ENCODE measurements around the gene PACRG.

The PACRG gene

DNA sequence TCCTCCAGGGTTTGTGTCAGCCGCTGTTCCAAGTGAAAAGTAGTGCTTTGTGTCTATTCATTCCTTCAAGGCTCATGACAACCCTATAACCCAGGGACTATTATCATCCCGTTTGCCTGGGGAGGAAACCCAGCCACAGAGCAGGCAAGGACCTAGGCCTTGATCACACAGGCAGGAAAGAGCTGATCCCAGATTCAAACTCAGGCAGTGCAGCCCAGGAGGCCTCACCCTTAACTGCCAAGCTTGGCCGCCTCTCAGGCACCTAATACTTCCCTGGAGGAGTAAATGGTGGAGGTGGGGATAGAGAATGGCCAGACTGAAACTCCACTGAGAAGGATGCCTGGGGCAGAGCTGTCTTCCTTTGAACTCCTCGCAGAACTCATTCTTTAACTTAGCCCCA, 471.6 kb downstream of the PACRG start:
- peak; percentile 86 for DNase-seq (ENCODE audit: low read depth, low spot score)

DNA sequence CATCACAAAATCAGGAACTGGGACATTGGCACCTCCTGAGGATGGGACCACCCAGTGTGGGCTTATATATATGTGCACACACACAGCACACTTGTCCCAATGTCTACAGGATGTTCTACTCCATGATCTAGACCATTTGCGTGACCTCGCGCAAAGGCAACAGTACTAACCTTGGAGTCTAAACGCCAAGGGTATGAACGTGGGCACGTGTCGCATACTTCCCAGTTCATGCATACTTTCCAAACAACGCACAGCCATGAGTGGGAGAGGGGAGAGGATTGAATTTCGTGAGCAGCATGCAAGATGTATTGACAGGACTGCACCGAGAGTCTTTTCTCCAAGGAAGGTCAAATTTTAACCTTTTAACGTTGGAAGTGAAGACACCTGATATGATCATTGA, 472.5 kb downstream of the PACRG start:
- no peak for DNase-seq (ENCODE audit: low read depth, low spot score)

DNA sequence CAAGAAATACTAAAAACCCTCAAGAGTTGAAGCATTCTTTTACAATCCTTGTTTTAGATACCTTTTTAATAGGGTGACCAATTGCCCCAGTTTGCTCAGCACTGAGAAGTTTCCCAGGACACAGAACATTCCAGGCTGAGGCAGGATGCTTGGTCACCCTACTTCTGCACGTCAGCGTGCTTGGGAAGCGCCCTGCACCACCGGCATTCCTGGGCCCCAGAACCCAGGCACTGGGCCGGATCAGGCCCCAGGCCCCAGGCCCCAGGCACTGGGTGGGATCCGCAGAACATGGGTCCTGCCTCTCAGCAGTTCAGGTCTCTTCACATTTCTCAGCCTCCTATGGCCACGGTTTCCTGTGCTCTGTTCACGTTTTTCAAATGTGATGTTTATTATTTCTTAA, 472.9 kb downstream of the PACRG start:
- DNase-seq (ENCODE audit: low read depth, low spot score) = peak; percentile 48

DNA sequence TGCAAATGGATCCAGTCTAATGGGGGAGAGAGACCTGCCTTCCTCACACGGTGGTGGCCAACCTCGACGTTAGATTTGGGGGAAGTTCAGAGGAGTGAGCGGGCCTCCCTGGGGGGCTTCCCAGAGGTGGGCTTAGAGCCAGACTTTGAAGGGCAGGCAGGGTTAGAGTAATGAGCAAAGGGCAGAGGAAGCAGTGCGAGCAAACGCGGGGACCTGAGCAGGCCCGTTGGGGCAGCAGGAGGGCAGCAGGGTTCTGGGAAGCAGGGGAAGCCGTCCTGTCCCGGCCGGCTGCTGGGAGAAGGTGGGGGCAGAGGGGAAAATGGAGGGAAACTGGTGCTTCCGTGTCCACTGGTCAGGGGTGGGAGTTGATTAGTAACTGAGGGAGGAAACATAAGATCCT, 474.1 kb downstream of the PACRG start:
- no peak for DNase-seq (ENCODE audit: low read depth, low spot score)

DNA sequence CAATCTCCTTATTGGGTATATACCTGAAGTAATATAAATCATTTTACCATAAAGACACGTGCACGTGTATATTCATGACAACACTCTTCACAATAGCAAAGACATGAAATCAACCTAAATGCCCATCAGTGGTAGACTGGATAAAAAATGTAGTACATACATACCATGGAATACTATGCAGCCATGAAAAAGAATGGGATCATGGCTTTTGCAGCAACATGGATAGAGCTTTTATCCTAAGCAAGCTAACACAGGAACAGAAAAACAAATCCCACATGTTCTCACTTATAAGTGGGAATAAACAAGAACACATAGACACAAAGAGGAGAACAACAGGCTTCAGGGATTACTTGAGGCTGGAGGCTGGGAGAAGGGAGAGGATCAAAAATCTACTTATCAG, 478.4 kb downstream of the PACRG start:
- DNase-seq (ENCODE audit: low read depth, low spot score) = no peak

DNA sequence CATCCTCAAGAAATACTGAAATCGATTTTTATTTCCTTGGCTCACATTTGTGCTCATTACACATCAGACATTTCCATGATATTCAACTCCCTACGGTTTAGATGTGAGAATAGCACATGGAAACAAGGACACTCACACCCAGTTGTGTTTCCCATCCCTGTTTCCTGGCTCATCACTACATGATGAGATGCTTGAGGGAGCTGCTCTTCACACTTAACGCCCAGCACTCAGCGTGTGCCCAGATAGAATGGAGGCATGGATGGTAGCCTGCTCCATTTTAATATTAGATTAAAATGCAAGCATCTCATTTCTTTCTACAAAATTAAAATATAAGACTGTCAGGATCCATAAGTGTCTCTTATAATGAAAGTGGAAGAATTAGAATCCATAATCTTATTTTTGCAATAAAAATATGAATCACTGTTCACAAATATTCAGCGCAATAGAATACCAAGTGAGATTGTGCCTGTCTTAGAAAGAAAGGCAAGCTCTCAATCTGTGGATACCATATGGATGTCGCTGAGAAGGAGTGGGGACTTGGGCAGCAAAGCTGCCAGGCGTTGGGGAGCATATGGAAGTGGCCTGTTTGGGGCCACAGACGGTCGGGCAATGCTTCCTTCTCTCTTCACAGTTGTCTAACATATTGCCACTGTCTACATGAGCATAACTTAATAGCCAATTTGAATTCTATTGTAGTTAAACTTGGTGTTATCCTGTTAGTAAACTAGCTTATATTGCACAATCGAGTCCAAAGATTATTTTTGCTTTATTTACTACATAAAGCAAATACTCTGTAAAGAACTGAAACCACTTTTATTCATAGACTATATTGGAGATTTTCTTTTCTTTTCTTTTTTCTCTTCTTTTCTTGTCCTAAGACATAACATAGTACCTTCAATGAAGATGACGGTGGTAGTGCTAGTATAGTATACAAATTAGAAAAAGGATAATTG, 479.9 kb downstream of the PACRG start:
- no peak for DNase-seq (ENCODE audit: low read depth, low spot score)

DNA sequence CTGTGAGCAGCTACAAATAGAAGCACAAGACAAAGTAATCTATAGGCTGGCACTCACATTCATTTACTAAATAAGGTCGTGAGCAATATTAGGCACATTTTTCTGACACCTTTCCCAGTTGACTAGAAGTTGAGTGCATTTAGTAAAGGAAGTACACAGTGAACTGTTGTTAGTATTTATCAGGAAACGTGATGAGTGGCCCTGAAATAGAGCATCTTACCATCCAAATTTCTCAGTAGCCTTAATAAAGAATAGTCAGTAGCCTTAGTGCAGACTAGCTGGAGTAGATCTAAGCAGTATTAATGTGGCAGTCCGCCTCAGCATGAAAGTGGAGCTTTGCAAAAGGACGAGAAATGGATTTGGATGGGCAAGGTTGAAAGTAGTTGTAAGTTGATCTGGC, 481.2 kb downstream of the PACRG start:
- DNase-seq (ENCODE audit: low read depth, low spot score) = no peak

DNA sequence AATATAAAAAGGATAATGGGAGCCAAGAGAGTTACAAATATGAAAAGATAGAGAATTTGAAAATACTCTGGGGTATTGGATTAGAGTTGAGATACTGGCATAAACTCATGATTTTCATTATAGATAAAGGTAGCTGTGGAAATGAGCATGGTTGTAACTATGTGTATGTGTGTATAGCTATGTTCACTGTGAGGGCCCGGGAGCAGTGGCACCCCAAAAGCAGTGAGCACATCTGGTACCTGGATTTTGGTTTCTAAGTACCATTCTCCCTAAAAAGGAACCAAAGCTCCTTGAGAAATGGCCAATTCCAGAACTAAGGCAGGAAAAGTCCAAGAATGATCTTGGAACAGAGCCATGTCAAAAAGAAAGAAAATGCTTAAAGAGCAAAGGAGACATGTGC, 484.3 kb downstream of the PACRG start:
- no peak for DNase-seq (ENCODE audit: low read depth, low spot score)

DNA sequence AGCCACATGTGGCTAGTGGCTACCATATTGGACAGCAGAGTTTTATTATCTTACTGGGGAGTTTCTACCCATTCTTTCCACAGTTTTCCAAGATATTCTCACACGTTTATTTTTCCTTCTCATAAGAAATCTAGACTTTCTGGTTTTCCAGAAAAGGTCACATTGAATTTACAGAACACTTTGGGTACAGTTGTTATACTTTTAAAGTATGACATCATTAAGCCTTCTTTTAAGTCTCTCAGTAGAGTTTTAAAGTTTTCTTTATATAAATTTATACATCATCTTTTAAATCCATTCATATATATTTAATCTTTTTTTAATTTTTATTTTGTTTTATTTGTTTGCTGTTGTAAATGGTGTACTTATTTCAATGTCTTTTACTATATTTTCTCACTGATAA, 486.5 kb downstream of the PACRG start:
- DNase-seq (ENCODE audit: low read depth, low spot score) = no peak

DNA sequence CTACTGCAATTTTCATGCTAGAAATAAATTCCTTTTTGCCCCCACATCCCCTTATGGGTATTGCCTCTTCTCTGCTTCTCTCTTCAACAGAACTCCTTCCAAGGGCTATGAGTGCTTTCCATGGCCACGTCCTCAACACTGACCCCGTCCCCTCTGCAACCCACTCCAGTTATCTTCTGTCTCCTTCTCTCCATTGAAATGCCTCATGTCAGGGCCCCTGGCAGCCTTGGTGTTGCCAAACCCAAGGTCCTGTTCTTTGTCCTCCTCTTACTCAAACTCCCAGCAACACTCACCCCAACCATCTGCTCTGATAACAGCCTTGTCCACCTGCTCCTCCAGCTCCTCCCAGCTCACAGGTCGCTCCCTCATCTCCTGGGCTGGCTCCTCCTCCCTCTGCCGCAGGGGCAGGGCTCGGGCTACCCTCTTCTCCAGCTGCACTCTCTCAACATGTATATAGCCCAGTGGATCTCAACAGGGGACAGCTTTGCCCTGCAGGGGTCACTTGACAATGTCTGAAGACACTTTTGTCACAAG, 490.7 kb downstream of the PACRG start:
- DNase-seq (ENCODE audit: low read depth, low spot score) = no peak

DNA sequence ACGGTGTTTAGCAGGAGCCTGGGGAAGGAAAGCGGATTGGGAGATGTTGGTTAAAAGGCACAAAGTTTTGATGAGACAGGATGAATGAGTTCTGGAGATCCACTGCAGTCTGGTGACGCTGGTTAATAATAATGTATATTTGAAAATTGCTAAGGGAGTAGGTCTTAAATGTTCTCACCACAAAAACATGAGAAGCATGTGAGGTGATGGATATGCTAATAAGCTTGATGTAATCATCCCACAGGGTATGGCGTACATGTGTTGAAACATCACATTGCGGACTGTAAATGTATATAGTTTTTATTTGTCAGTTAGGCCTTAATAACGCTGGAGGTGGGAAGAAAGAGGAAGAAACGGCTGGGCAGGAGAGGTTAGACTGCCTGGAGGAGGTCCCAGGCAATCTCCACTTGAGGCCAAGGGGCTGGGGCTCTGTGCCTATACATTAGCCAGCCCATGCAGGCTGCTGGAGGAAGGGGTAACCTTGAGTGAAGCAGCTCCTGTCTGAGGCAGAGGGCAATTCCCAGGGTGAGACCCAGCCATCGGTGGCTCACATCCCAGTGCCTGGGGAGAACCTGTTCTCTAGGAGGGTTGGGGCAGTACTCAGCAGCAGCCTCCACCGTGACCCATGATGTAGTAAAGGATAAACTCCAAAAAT, 498.5 kb downstream of the PACRG start:
- DNase-seq (ENCODE audit: low read depth, low spot score) = no peak

DNA sequence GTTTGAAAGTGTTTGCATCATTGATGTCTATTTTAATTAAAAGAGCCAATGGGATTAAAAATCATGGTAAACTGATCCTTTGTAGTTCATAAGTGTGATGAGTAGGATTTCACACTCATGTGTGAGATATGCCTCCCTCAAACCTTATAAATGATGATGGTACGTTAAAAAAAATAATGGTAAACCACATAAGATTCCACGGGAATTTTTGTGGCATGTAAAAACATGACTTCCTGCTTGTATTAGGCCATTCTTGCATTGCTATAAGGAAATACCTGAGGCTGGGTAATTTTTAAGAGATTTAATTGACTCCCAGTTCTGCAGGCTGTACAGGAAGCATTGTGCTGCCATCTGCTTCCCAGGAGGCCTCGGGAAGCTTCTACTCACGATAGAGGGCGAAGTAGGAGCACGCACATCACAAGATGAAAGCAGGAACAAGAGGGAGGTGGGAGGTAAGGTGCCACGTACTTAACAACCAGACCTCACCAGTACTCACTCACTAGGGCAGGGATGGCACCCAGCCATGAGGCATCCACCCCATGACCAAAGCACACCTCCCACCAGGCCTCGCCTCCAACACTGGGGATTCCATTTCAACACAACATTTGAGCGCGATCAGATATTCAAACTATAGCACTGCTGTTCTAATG, 499.2 kb downstream of the PACRG start:
- no peak for DNase-seq (ENCODE audit: low read depth, low spot score)

DNA sequence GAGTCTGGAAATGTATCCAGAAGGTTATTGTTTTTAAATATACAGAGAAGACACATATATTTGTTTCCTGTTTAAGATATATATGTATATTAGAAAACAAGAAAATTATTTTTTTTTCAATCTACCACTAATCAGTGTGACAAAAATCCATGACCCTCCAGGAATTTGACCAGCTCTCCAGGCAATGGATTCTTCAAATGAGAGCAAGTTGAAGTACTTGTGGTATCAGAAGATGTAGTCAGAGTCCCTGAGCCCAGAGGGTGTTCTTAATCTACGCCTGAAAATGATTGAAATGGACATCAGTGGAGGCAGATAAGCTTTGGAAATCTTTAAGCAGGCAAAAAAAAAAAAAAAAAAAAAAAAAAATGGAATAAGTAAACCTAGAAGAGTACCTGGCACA, 500.3 kb downstream of the PACRG start:
- DNase-seq (ENCODE audit: low read depth, low spot score) = no peak

DNA sequence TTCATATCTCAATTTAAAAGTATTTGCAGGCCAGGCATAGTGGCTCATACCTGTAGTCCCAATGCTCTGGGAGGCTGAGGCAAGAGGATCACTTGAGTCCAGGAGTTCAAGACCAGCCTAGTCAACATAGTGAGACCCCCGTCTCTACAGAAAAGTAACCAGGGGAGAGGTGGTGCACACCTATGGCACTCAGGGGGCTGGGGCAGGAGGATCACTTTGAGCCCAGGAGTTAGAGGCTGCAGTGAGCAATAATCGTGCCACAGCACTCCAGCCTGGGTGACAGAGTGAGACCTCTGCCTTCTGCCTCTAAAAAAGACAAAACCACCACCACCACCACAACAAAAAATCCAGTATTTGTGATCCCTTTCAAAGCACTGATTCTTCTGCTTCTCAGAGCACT, 501.3 kb downstream of the PACRG start:
- no peak for DNase-seq (ENCODE audit: low read depth, low spot score)

DNA sequence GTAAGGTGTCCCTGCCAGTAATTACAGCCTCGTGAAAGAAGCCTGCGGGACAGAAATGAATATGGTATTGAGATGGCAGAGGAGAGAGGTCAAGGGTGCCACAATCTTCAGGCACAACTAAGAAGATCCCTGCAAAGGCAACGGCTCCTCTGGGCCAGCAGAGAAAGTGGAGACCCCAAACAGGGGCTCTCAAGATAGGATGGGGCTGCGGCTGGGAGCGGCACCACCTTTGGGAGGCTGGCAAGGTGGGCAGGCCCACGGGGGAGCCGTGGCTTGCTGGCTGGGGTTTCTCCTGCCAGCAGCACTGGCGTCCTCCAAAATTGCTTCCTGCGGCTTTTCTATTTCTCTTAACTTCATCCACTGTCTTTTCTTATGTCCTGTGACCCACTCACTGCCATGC, 503.1 kb downstream of the PACRG start:
- DNase-seq (ENCODE audit: low read depth, low spot score) = no peak

DNA sequence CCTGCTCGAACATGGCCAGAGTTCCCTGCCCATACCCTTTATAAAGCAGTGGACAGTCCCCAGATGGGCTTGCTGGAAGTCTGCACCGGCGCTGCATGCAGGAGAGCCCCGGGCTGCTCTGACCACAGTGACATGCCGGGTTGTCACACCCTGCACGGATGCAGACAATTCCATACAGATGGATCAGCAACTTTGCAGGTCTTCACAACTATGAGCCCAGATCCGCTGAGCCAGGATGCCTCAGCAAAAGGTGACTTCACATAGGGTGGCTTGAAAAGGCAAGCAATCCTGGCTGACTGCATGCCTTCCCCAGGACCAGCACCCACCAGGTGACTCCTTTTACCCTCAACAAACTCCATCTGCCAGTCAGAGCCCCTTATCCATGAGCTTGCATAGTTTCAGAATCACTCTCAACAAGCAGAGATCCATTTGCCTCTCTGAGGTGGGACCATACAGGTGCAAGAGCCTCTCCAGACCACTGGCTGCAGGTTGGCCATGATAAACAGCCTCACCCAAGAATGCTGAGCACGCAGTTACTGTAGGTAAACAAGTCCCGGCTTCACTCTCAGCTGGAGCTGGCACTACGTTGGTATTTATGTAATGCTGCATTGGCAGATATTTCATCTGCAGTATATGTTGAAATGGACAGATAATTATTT, 503.7 kb downstream of the PACRG start:
- no peak for DNase-seq (ENCODE audit: low read depth, low spot score)

DNA sequence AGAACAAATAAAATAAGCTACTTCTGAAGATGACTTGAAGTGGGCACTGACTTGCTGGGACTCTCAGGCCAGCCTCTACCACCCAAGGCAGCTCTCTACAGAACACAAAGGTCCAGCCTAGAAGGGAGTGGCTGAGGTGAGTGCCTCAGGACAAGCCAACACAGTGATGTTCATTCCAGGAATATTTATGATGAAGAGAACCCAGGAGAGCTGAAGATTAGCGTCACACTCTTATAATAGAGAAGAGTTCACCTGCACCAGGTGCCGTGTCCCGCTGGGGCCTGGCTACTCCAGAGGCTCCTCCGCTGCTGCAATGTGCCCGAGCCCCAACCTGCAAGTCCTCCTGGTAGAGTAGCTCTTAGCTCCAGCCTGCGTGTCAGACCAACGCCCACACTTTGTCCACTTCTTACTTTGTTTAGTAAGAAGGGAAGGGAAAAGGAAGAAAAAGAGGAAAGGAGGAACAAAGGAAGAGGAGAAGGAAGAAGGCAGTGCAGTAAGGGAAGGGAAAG, 504.3 kb downstream of the PACRG start:
- no peak for DNase-seq (ENCODE audit: low read depth, low spot score)

DNA sequence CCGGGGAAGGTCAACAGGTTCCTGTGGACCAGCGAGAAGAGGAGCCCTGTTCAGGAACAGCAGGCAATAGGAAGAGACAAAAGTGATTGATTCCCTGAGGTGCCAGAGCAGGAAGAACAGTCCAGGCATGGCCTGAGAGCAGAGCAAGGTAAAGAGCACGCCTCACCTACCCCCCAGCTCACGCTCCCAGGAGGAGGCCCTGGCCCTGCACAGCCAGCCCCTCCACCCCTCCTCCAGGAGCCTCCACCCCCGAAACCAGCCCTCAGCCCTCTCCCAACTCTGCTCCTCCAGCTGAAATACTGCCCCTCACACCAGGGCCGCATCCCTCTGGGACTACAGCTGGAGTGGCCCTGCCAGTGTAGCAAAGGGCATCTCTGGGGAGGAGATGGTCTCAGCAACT, 504.9 kb downstream of the PACRG start:
- DNase-seq (ENCODE audit: low read depth, low spot score) = no peak

DNA sequence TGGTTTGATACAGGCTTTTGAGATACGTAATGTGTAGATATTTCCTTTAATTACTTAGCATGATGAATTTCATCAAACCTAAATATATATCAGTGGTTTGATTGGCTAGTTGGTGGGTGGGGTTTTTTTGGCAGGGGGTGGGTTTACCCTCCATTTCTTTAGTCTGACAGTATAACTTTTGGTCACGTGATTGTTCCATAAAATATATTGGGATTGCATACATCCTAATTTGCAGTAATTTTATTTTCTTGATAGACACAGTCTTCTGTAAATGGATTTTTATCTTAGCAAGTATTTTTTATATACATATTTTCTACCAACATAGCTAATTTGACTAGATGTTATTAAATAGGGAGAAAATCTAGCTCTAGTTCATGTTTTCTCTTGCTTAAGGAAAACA, 509.3 kb downstream of the PACRG start:
- DNase-seq (ENCODE audit: low read depth, low spot score) = no peak

DNA sequence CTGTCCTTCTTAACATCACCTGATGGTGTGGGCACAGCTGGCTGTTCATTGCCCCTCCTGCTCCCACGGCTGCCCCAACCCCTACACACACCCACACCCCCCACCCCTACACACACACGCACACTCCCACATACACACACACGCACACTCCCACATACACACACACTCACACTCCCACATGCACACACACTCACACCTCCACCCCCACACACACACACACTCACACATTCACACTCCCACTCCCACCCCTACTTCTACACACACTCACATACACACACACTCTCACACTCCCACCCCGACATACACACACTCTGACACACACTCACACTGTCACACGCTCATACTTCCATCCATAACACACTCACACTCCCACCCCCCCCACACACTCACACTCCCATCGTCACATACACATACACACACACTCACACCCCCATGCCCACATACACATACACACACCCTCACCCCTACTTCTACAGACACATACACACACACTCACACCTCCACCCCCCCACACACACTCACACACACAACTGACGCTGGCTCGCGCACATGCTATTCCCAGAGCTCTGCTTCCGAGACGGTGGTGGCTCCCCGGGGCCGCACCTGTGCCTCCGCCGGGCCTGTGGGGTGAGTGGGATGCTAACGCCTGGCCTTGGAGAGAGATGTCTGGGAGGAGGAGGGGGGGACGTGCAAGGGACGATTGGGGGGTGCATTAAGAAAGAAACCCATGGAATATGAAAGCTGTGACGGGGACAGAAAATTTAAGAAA, 512.0 kb downstream of the PACRG start:
- no peak for DNase-seq (ENCODE audit: low read depth, low spot score)

DNA sequence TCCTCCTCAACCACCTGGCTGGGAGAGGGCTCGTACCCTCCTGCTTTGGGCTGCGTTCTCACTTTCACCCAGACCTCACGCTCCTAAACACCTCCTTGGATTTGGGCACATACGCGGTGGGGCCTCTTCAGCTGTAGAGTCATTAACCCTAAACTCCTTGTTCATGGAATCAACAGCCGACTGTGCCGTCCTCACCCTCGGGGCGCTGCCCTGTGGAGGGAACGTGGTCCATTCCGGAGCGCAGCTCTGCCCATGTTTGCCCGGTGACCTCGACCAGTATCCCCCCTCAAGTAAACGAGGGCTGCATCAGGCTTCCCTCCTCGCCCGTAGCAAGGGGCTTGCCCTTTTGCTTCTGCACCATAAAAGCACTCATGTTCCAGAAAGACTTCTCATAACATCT, 512.8 kb downstream of the PACRG start:
- DNase-seq (ENCODE audit: low read depth, low spot score) = no peak
